Parathyroid adenoma (tissue), 2 donors: ENCODE results near the gene LTK.

ENCODE experiments used
- H2AFZ ChIP-seq: fragments of 300-600 bp; sonication (generic); one replicate; pipeline ENCODE4 v1.7.0; 2017; ENCODE audit warnings: antibody characterized with exemption, mild to moderate bottlenecking
- H3K27ac ChIP-seq: fragments of 300-600 bp; sonication (generic); one replicate; pipeline ENCODE4 v1.7.0; 2017
- H3K27me3 ChIP-seq: fragments of 300-600 bp; sonication (generic); one replicate; pipeline ENCODE4 v1.7.0; 2017; ENCODE audit warnings: low read length; ENCODE audit not compliant: control insufficient read depth, insufficient read depth
- H3K36me3 ChIP-seq: fragments of 300-600 bp; sonication (generic); one replicate; pipeline ENCODE4 v1.7.0; 2017; ENCODE audit warnings: low read length; ENCODE audit not compliant: control insufficient read depth, insufficient read depth
- H3K4me1 ChIP-seq: fragments of 300-600 bp; sonication (generic); one replicate; pipeline ENCODE4 v1.7.0; 2017; ENCODE audit warnings: control low read depth
- H3K4me2 ChIP-seq: fragments of 300-600 bp; sonication (generic); one replicate; pipeline ENCODE4 v1.7.0; 2017; ENCODE audit warnings: low read length
- H3K4me3 ChIP-seq: fragments of 300-600 bp; sonication (generic); one replicate; pipeline ENCODE4 v1.7.0; 2017; ENCODE audit warnings: low read depth, low read length
- H3K79me2 ChIP-seq: fragments of 300-600 bp; sonication (generic); one replicate; pipeline ENCODE4 v1.7.0; 2017; ENCODE audit warnings: control low read depth
- H3K9ac ChIP-seq: fragments of 300-600 bp; sonication (generic); one replicate; pipeline ENCODE4 v1.7.0; 2017; ENCODE audit warnings: mild to moderate bottlenecking
- H3K9me3 ChIP-seq: fragments of 300-600 bp; sonication (generic); one replicate; pipeline ENCODE4 v1.7.0; 2017; ENCODE audit warnings: low read length; ENCODE audit not compliant: control insufficient read depth
- TF ChIP-seq, protein P1 (sequence below): fragments of 300-600 bp; sonication (generic); IDR thresholded peaks from one replicate; pipeline ENCODE4 v1.7.0; 2017; ENCODE audit warnings: antibody characterized with exemption, mild to moderate bottlenecking
- donor health status: primary hyperparathyroidism.

The LTK gene

GRCh38 chr15:41513506-41514227, at the start of gene LTK:
LTK (minus strand) TSS chr15:41513827; CDS start chr15:41513709, 118 bp downstream.
- Histone ChIP-seq H2AFZ (peak within 1 kb of the TSS; percentile 38), H3K79me2 (no peaks in the 10 kb centered on the region), H3K9me3 (no peaks in the 10 kb centered on the region), H3K36me3 (no peaks in the 10 kb centered on the region), H3K9ac (no peak within 1 kb of the TSS), H3K4me2 (peak within 1 kb of the TSS; percentile 48), H3K4me1 (no peaks in the 10 kb centered on the region), H3K27me3 (no peaks in the 10 kb centered on the region), H3K4me3 (no peak within 1 kb of the TSS), H3K27ac (no peak within 1 kb of the TSS)
- TF ChIP-seq, protein P1, sequence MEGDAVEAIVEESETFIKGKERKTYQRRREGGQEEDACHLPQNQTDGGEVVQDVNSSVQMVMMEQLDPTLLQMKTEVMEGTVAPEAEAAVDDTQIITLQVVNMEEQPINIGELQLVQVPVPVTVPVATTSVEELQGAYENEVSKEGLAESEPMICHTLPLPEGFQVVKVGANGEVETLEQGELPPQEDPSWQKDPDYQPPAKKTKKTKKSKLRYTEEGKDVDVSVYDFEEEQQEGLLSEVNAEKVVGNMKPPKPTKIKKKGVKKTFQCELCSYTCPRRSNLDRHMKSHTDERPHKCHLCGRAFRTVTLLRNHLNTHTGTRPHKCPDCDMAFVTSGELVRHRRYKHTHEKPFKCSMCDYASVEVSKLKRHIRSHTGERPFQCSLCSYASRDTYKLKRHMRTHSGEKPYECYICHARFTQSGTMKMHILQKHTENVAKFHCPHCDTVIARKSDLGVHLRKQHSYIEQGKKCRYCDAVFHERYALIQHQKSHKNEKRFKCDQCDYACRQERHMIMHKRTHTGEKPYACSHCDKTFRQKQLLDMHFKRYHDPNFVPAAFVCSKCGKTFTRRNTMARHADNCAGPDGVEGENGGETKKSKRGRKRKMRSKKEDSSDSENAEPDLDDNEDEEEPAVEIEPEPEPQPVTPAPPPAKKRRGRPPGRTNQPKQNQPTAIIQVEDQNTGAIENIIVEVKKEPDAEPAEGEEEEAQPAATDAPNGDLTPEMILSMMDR, result no peak

DNA sequence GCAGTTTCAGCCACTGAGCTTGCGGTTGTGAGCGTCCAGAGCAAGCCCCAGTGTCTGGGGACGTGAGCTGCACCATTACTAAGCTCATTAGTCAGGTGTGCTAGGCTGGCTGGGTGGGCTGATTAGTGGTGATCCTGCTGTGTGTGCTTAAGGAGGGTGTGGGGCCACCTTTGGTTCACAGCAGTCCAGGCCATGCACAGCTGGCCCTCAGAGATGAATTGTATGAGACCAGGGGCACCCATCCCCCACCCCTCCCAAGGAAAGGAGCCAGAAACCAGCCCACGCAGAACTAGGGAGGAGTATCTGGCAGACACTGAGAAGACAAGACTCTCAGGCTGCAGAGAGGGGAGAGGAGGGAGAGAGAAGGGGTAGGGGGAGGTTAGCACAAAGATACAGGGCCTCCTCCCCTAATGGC, 49.2 kb upstream of the LTK start:
- no peaks in the 10 kb centered on the region for H3K27me3 ChIP-seq
- no peaks in the 10 kb centered on the region for H3K4me1 ChIP-seq
- no peak overlapping the region for H3K9ac ChIP-seq
- no peak overlapping the region for H3K4me3 ChIP-seq
- H2AFZ ChIP-seq, result no peak overlapping the region
- no peaks in the 10 kb centered on the region for H3K9me3 ChIP-seq
- no peaks in the 10 kb centered on the region for H3K36me3 ChIP-seq
- no peak overlapping the region for H3K4me2 ChIP-seq
- TF ChIP-seq, protein P1, result no peak
- no peak overlapping the region for H3K27ac ChIP-seq
- no peaks in the 10 kb centered on the region for H3K79me2 ChIP-seq

GRCh38 chr15:41562244-41562643, 48.6 kb upstream of the LTK start:
- no peaks in the 10 kb centered on the region for H3K79me2 ChIP-seq
- H3K9me3 ChIP-seq, result no peaks in the 10 kb centered on the region
- H3K4me3 ChIP-seq, result no peak overlapping the region
- no peak overlapping the region for H3K27ac ChIP-seq
- no peaks in the 10 kb centered on the region for H3K27me3 ChIP-seq
- TF ChIP-seq, protein P1, result no peak
- H3K4me1 ChIP-seq, result no peaks in the 10 kb centered on the region
- no peak overlapping the region for H3K4me2 ChIP-seq
- H3K9ac ChIP-seq, result no peak overlapping the region
- H2AFZ ChIP-seq, result no peak overlapping the region
- no peaks in the 10 kb centered on the region for H3K36me3 ChIP-seq

DNA sequence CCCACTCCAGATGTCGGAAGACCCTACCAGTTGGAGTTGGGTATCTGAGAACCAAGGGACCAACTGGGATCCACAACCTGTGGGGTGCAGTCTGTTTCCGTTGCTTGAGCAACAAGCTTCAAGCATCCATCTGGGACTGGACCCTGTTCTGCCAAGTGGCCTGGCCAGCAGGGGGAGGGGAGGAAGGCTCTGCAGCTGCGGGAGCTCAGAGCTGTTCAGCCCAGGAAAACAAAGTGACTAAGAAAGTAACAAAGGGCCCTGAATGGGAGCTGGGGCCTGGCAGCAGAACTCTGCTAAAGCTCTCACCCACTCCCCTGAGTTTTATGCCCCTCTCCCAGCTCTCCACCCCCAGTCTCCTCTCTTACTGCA, 48.1 kb upstream of the LTK start:
- H3K36me3 ChIP-seq, result no peaks in the 10 kb centered on the region
- no peak overlapping the region for H3K27ac ChIP-seq
- H3K9me3 ChIP-seq, result no peaks in the 10 kb centered on the region
- H2AFZ ChIP-seq, result no peak overlapping the region
- no peak overlapping the region for H3K9ac ChIP-seq
- no peak overlapping the region for H3K4me2 ChIP-seq
- TF ChIP-seq, protein P1, result no peak
- no peaks in the 10 kb centered on the region for H3K79me2 ChIP-seq
- no peaks in the 10 kb centered on the region for H3K4me1 ChIP-seq
- H3K4me3 ChIP-seq, result no peak overlapping the region
- no peaks in the 10 kb centered on the region for H3K27me3 ChIP-seq
